ENCODE measurements around the gene EID2B. TPM values are rescaled to one million over a fixed set of nuclear protein-coding genes. Genes with fewer than 3 reads are reported as not detected.

Gene EID2B
- total RNA-seq, 2 donors from 2014 or later, result 2.8 to 3.2 TPM

Other genes starting within 250 kb of the EID2B start
- gene IFNL1, start 236.4 kb downstream of the EID2B start, total RNA-seq, result under 1 TPM in 1 of 2 donors, not detected in 1; 0.42 TPM
- gene LRFN1, start 212.0 kb downstream of the EID2B start, total RNA-seq, result 1 to 10 TPM; 3.7 to 10.0 TPM
- gene GMFG, start 196.8 kb downstream of the EID2B start, total RNA-seq, result 100 to 1,000 TPM; 330 to 351 TPM
- 10 to 100 TPM; 52.8 to 75.1 TPM for gene SAMD4B, start 190.4 kb downstream of the EID2B start, total RNA-seq
- gene PAF1, start 141.7 kb downstream of the EID2B start, total RNA-seq, result 10 to 100 TPM; 46.6 to 58.6 TPM
- gene MED29, start 141.5 kb downstream of the EID2B start, total RNA-seq, result 10 to 100 TPM; 24.6 to 27.7 TPM
- gene ZFP36, start 126.0 kb downstream of the EID2B start, total RNA-seq, result 100 to 1,000 TPM in 1 of 2 donors, 10 to 100 TPM in 1; 67.4 to 265 TPM
- 10 to 100 TPM; 51.2 to 69.4 TPM for gene PLEKHG2, start 120.2 kb downstream of the EID2B start, total RNA-seq
- 1,000 to 10,000 TPM; 2,984 to 3,090 TPM for gene RPS16, start 96.9 kb downstream of the EID2B start, total RNA-seq
- 100 to 1,000 TPM; 182 to 239 TPM for gene SUPT5H, start 87.3 kb downstream of the EID2B start, total RNA-seq
- 10 to 100 TPM; 51.5 to 95.1 TPM for gene TIMM50, start 52.0 kb downstream of the EID2B start, total RNA-seq
- gene DLL3, start 33.9 kb downstream of the EID2B start, total RNA-seq, result 1 to 10 TPM in 1 of 2 donors, under 1 TPM in 1; 0.16 to 1.2 TPM
- gene SELENOV, start 17.7 kb downstream of the EID2B start, total RNA-seq, result not detected
- gene EID2, start 7.3 kb upstream of the EID2B start, total RNA-seq, result 10 to 100 TPM in 1 of 2 donors, 1 to 10 TPM in 1; 9.4 to 13.4 TPM
- gene LGALS13, start 69.7 kb upstream of the EID2B start, total RNA-seq, result not detected
- not detected for gene LGALS16, start 123.1 kb upstream of the EID2B start, total RNA-seq
- gene LGALS14, start 171.6 kb upstream of the EID2B start, total RNA-seq, result 1 to 10 TPM in 1 of 2 donors, under 1 TPM in 1; 0.69 to 2.2 TPM
- not detected for gene CLC, start 205.2 kb upstream of the EID2B start, total RNA-seq
- gene LEUTX, start 246.0 kb upstream of the EID2B start, total RNA-seq, result not detected